Heart right ventricle (tissue), 16 donors: ENCODE results near the gene GPR137B. TPM values are rescaled to one million over a fixed set of nuclear protein-coding genes. Genes with fewer than 3 reads are reported as not detected.

Source experiments
- ATAC-seq, 8 donors: fragments of 200-7000 bp; cut with Tn5 transposase; one replicate each; pipeline ENCODE4 v1.9.1; 2020; ENCODE audit warnings: mild to moderate bottlenecking in 8 of 8, moderate library complexity in 8 of 8, moderate number of reproducible peaks in 1 of 8
- DNase-seq, 2 donors: peaks; one replicate each; pipeline ENCODE4 v3.0.0-alpha.2; 2020
- H3K27ac ChIP-seq, 10 donors: fragments of 200-600 bp; sonication (generic) in 2 of 10; one replicate each; pipeline versions ENCODE4 v1.5.0 to v1.8.0; 2020 to 2022; ENCODE audit warnings: mild to moderate bottlenecking in 3 of 10
- H3K27me3 ChIP-seq, 7 donors: fragments of 200-600 bp; one replicate each; pipeline ENCODE4 v1.8.0; 2021 to 2022; ENCODE audit warnings: mild to moderate bottlenecking in 2 of 7
- H3K36me3 ChIP-seq, 9 donors: fragments of 200-600 bp; sonication (generic) in 1 of 9; one replicate each; pipeline versions ENCODE4 v1.5.0 to v1.8.0; 2020 to 2022; ENCODE audit warnings: mild to moderate bottlenecking in 2 of 9
- H3K4me1 ChIP-seq, 9 donors: fragments of 200-600 bp; sonication (generic) in 1 of 9; one replicate each; pipeline versions ENCODE4 v1.5.0 to v1.8.0; 2020 to 2022; ENCODE audit warnings: mild to moderate bottlenecking in 4 of 9
- H3K4me3 ChIP-seq, 10 donors: fragments of 200-600 bp; sonication (generic) in 2 of 10; one replicate each; pipeline versions ENCODE4 v1.5.0 to v1.8.0; 2020 to 2022; ENCODE audit warnings: mild to moderate bottlenecking in 7 of 10, moderate library complexity in 2 of 10
- H3K9me3 ChIP-seq, 11 donors: fragments of 200-600 bp in 10 of 11; sonication (generic) in 2 of 11; one replicate each; pipeline versions ENCODE4 v1.5.0 to v1.8.0; 2013 to 2022; ENCODE audit warnings: mild to moderate bottlenecking in 2 of 11, control low read depth in 1 of 11, moderate library complexity in 1 of 11
- CTCF ChIP-seq, 9 donors: fragments of 200-600 bp; sonication (generic) in 2 of 9; IDR thresholded peaks; one replicate each; pipeline versions ENCODE4 v1.5.0 to v1.8.0; 2021 to 2022; ENCODE audit warnings: antibody characterized with exemption in 9 of 9, mild to moderate bottlenecking in 5 of 9, moderate library complexity in 1 of 9
- WGBS, 2 donors: extraction: QIAGEN DNeasy Blood & Tissue Kit; methylation state at CpG; one replicate each; pipeline ENCODE4 v1.1.7; 2013; ENCODE audit warnings: inconsistent platforms in 1 of 2; 5-methylcytosine and 5-hydroxymethylcytosine counted together
- intact Hi-C, 10 donors: fragments of 100-400 bp; cut with DNase I; formaldehyde crosslinking; loops; one replicate each; pipeline versions ENCODE4 v1.11.1 to v1.14.2; 2022
- polyA plus RNA-seq, 2 donors: library from polyadenylated mRNA; stranded (reverse); fragments of 200-250 nt; gene quantifications; one replicate each; pipeline ENCODE4 v1.2.3, GENCODE V29; 2013
- total RNA-seq, 10 donors: library from RNA; stranded (reverse); fragmentation: NEBNext Ultra II Directional in 3 of 10; extraction: Animal tissue kit (Norgen Biotek cat#: 25700) in 3 of 10; gene quantifications; one replicate each; pipeline versions ENCODE4 v1.2.1 to v1.2.4, GENCODE V29; 2021 to 2023
- donor health status: Arrhythmogenic right ventricular cardiomyopathy.
- donor health status: ischemic (EF 13 %, LVEDD 7.1; RV severe dilation, severe dysfunction).
- donor health status: healthy with polysubstance abuse.
- donor health status: DM: no; HTN: yes; CAD: no.
- donor health status: DM: no; HTN: no; CAD: no.
- donor health status: ischemic (EF 25% LVEDD 6.9; RV normal size, moderate dysfunction).
- donor health status: ischemic (EF 25% LVEDD 5.7; RV mildly dilated, moderate dysfunction).
- donor health status: healthy.
- donor health status: DM: yes; HTN: yes; CAD: no.
- donor health status: Ischemic cardiomyopathy.
- donor health status: ischemic (EF 35%, LVEDD 5.7; RV mildly dilated, moderate dysfunction).
- donor health status: nonischemic (EF 11% LVEDD 7.7; RV severe dilation, severe dysfunction).
- donor health status: DM: yes; HTN: yes; CAD: no.
- donor health status: PGD.
- donor health status: ischemic (EF 29% LVEDD 5.4; RV normal size, mild dysfunction).
- donor health status: nonischemic (EF 23%, LVEDD 6.1; RV moderate dilation, normal function).

The GPR137B gene
- total and polyA plus RNA-seq, 12 donors = 10.6 to 51.4 (median 32.7) TPM

GRCh38 chr1:236209185-236209584 is 66.8 kb downstream of the GPR137B start:
- ATAC-seq = no peak
- H3K27ac ChIP-seq = no peak overlapping the region
- intact Hi-C loops = no loop called here
- no peaks in the 10 kb centered on the region for H3K27me3 ChIP-seq
- H3K36me3 ChIP-seq = peaks cover 0 to 55% (median 0%) of the 10 kb centered on the region in 9 donors
- H3K9me3 ChIP-seq = no peaks in the 10 kb centered on the region
- DNase-seq = no peak
- no peak for TF ChIP-seq CTCF (IDR thresholded peaks at IDR 0.05)
- WGBS, 2 donors = 47 to 48% methylated on average over 2 of the region's 2 CpGs
- H3K4me1 ChIP-seq = peaks cover 0 to 31% (median 6%) of the 10 kb centered on the region in 9 donors
- no peak overlapping the region for H3K4me3 ChIP-seq

GRCh38 chr1:236209713-236210112 is 67.4 kb downstream of the GPR137B start:
- H3K27ac ChIP-seq = no peak overlapping the region
- H3K36me3 ChIP-seq = peaks cover 0 to 55% (median 0%) of the 10 kb centered on the region in 9 donors
- H3K4me1 ChIP-seq = peaks cover 0 to 26% (median 6%) of the 10 kb centered on the region in 9 donors
- H3K9me3 ChIP-seq = no peaks in the 10 kb centered on the region
- H3K27me3 ChIP-seq = no peaks in the 10 kb centered on the region
- no peak for TF ChIP-seq CTCF (IDR thresholded peaks at IDR 0.05)
- ATAC-seq (no peak), DNase-seq (no peak)
- no peak overlapping the region for H3K4me3 ChIP-seq
- intact Hi-C loops = no loop called here

GRCh38 chr1:236211815-236212214 is 69.5 kb downstream of the GPR137B start:
- no peak for ATAC-seq
- H3K27me3 ChIP-seq = no peaks in the 10 kb centered on the region
- no peak overlapping the region for H3K27ac ChIP-seq
- intact Hi-C loops = no loop called here
- no peak for DNase-seq
- H3K36me3 ChIP-seq = peaks cover 0 to 49% (median 0%) of the 10 kb centered on the region in 9 donors
- 96 to 97% methylated on average over 5 of the region's 5 CpGs for WGBS, 2 donors
- H3K4me1 ChIP-seq = peaks cover 0 to 15% (median 7%) of the 10 kb centered on the region in 9 donors
- no peaks in the 10 kb centered on the region for H3K9me3 ChIP-seq
- no peak overlapping the region for H3K4me3 ChIP-seq
- no peak for TF ChIP-seq CTCF (IDR thresholded peaks at IDR 0.05)

- TF ChIP-seq CTCF (IDR thresholded peaks at IDR 0.05) = no peak
- Histone ChIP-seq H3K27ac (no peak overlapping the region), H3K27me3 (no peaks in the 10 kb centered on the region), H3K36me3 (peaks cover 0 to 56% (median 0%) of the 10 kb centered on the region in 9 donors), H3K4me1 (peaks cover 0 to 12% (median 2%) of the 10 kb centered on the region in 9 donors), H3K9me3 (no peaks in the 10 kb centered on the region), H3K4me3 (no peak overlapping the region)
- whole genome bisulfite sequencing, 2 donors = 90 to 94% methylated on average over 3 of the region's 3 CpGs
- DNase-seq = no peak
- intact Hi-C loops = no loop called here
- no peak for ATAC-seq
These were observed 71.2 kb downstream of the GPR137B start for GRCh38 chr1:236213534-236213933.
